HL-60 (cell line): Measurements from ENCODE around the gene TMEM273.

Experiments used
- GABPA ChIP-seq: IDR thresholded peaks from 2 replicates; pipeline ENCODE4 v1.6.1; 2012; ENCODE audit warnings: low read depth
- POLR2AphosphoS5 ChIP-seq: IDR thresholded peaks from 2 replicates; pipeline ENCODE4 v1.6.1; 2012; ENCODE audit warnings: low read depth
- REST ChIP-seq: IDR thresholded peaks from 2 replicates; pipeline ENCODE4 v1.6.1; 2012; ENCODE audit warnings: low read depth; ENCODE audit not compliant: insufficient replicate concordance
- TF ChIP-seq, protein P1 (sequence below): IDR thresholded peaks from one replicate; pipeline ENCODE4 v1.5.1; 2011; ENCODE audit warnings: low read length, control low read depth, inconsistent platforms; ENCODE audit not compliant: insufficient read depth

DNA sequence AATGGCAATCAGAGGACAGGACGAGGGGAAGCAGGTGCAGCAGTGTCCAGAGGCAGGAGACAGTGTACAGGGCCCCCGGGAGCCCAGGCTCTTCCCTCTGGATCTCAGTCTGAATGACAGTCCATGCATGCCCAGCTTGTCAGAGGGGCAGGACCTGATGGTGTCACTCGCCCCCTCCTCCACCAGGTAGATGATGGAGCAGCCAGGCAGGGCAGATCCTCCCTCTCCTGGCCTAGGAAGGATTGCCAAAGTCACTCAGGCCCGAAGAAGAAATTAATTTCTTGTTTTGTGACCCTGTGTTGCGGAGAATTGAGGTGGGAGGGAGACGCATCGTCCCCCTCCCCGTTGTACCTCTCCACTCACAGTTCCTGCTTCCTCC is 76.9 kb downstream of the TMEM273 start:
- TF ChIP-seq, protein P1, sequence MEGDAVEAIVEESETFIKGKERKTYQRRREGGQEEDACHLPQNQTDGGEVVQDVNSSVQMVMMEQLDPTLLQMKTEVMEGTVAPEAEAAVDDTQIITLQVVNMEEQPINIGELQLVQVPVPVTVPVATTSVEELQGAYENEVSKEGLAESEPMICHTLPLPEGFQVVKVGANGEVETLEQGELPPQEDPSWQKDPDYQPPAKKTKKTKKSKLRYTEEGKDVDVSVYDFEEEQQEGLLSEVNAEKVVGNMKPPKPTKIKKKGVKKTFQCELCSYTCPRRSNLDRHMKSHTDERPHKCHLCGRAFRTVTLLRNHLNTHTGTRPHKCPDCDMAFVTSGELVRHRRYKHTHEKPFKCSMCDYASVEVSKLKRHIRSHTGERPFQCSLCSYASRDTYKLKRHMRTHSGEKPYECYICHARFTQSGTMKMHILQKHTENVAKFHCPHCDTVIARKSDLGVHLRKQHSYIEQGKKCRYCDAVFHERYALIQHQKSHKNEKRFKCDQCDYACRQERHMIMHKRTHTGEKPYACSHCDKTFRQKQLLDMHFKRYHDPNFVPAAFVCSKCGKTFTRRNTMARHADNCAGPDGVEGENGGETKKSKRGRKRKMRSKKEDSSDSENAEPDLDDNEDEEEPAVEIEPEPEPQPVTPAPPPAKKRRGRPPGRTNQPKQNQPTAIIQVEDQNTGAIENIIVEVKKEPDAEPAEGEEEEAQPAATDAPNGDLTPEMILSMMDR = no peak
- TF ChIP-seq REST (no peak), POLR2AphosphoS5 (no peak), GABPA (no peak)
